ENCODE results near the gene ATG12. TPM values are rescaled to one million over a fixed set of nuclear protein-coding genes. Genes with fewer than 3 reads are reported as not detected.

ATG12 gene
- total RNA-seq = 85.8 TPM

DNA sequence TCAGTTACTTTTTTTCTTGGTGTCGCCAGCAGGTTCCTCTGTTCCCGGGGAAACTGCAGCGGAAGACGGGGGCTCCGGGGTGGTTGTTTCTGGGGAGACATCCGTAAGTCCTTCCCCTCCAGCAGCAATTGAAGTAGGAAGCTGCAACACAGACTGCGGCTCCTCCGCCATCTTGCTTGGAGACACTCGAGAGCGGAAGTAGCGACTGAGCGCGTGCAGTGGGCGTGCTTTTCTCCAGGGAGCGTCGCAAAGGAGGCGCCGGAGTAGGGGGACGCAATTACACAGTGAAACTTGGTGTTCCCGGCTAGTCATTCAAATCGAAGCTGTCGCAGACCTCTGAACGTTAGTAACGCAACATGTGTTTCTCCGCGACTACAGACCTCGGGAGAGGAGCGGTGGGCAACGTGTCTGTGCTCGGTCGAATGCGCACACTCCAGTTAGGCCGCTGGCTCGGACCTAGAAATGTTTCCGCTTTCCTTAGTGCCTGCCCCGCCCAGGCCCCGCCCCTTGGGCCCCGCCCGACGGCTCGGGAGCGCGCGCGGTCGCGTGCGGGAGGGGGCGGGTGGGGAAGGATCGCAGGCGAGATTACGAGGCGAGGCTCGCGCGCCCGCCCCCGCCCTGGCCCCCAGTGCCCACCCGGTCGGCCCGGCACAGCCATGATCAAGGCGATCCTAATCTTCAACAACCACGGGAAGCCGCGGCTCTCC, at the start of gene ATG12, which contains the start of gene AP3S1:
Gene ATG12 (minus strand): TSS at position 184 of the 707 bp plus-strand sequence. CDS start 13 bp downstream, at position 171.
Gene AP3S1 (plus strand): TSS at position 554 of the 707 bp plus-strand sequence. CDS start 103 bp downstream, at position 657.

GRCh38 chr5:115816226-115817081, 24.9 kb downstream of the ATG12 start, which contains the start of gene CDO1:
TSS of gene CDO1 (minus strand) at chr5:115816659. CDS start at chr5:115816397, 262 bp downstream.

Other genes starting within 250 kb of the ATG12 start
- 2.4 TPM for gene TICAM2, start 239.1 kb downstream of the ATG12 start, total RNA-seq
- 114 TPM for gene TMED7, start 215.5 kb downstream of the ATG12 start, total RNA-seq
- 64.5 TPM for gene CDO1, start 24.9 kb downstream of the ATG12 start, total RNA-seq
- gene AP3S1, start 370 bp upstream of the ATG12 start, total RNA-seq = 64.7 TPM
- 2.0 TPM for gene LVRN, start 120.9 kb upstream of the ATG12 start, total RNA-seq
- not detected for gene ARL14EPL, start 190.9 kb upstream of the ATG12 start, total RNA-seq
- gene COMMD10, start 243.5 kb upstream of the ATG12 start, total RNA-seq = 59.2 TPM